Measurements from ENCODE around the gene BTG2. TPM values are rescaled to one million over a fixed set of nuclear protein-coding genes. Genes with fewer than 3 reads are reported as not detected.
"Not testable (repeated sequence)": the region's sequence is repeated elsewhere in the genome, so short reads cannot be mapped to it uniquely, and the experiment has no call there.

Gene BTG2
- polyA plus RNA-seq (2013, experiment 1 of 2): 59.9 TPM
- polyA plus RNA-seq (2013, experiment 2 of 2): 59.9 TPM

GRCh38 chr1:203304919-203305808 lies at the start of gene BTG2:
BTG2 (plus strand) TSS chr1:203305519; CDS start chr1:203305607, 88 bp downstream.
- Histone ChIP-seq H3K9ac (ENCODE audit: low read depth, low read length, poor library complexity) (peak within 1 kb of the TSS; percentile 98), H2BK5ac (ENCODE audit: low read length) (peak within 1 kb of the TSS; percentile 93), H3K23ac (ENCODE audit: low read depth, low read length, poor library complexity) (peak within 1 kb of the TSS; percentile 96), H3K4me2 (ENCODE audit: insufficient read depth, low read length, poor library complexity, severe bottlenecking) (peak within 1 kb of the TSS; percentile 74), H3K4me1 (ENCODE audit: control insufficient read depth in 2 of 2, insufficient read depth in 1 of 2, low read depth in 1 of 2, low read length in 2 of 2) (peaks cover 24 to 27% of the 10 kb centered on the region in 2 donors), H3K27me3 (ENCODE audit: control insufficient read depth in 3 of 3, insufficient read depth in 3 of 3, low read depth in 1 of 3, low read length in 3 of 3) (peaks cover 0 to 39% (median 12%) of the 10 kb centered on the region in 3 experiments), H2AFZ (ENCODE audit: low read length) (peak within 1 kb of the TSS; percentile 91), H2BK12ac (ENCODE audit: low read length) (no peak within 1 kb of the TSS), H2AK5ac (ENCODE audit: low read depth, low read length) (peak within 1 kb of the TSS; percentile 51), H3K18ac (ENCODE audit: low read length) (peak within 1 kb of the TSS; percentile 99), H3K4me3 (ENCODE audit: low read length in 2 of 2) (peak within 1 kb of the TSS; percentile 89 to 98), H4K8ac (ENCODE audit: low read depth, low read length) (no peak within 1 kb of the TSS), H3K9me3 (replicated peaks in 1 of 2; ENCODE audit: control insufficient read depth in 2 of 2, insufficient read depth in 1 of 2, low read depth in 1 of 2, low read length in 2 of 2) (no peaks in the 10 kb centered on the region), H4K91ac (ENCODE audit: low read depth, low read length, poor library complexity) (no peak within 1 kb of the TSS), H3K14ac (ENCODE audit: low read length) (peak within 1 kb of the TSS; percentile 89), H2BK15ac (ENCODE audit: low read length) (peak within 1 kb of the TSS; percentile 91), H3K79me1 (ENCODE audit: low read depth, low read length) (peaks cover 17% of the 10 kb centered on the region), H3K27ac (replicated peaks; ENCODE audit: low read length) (no peak within 1 kb of the TSS), H3K4ac (ENCODE audit: low read length) (peak within 1 kb of the TSS; percentile 79), H3K36me3 (replicated peaks in 1 of 2; ENCODE audit: control insufficient read depth in 2 of 2, insufficient read depth in 2 of 2, low read length in 2 of 2) (peaks cover 5 to 36% of the 10 kb centered on the region in 2 donors), H2BK120ac (ENCODE audit: low read depth, low read length) (peak within 1 kb of the TSS; percentile 11)
- DNase-seq (ENCODE audit: low spot score): peak; percentile 85
- WGBS, 2 donors (ENCODE audit: extremely low coverage in 2 of 2, insufficient read length in 2 of 2, insufficient replicate concordance in 1 of 2): no CpG with 5 or more reads among the region's 79 CpGs

- H3K27me3 ChIP-seq (ENCODE audit: control insufficient read depth in 3 of 3, insufficient read depth in 3 of 3, low read depth in 1 of 3, low read length in 3 of 3); H4K8ac ChIP-seq (ENCODE audit: low read depth, low read length); H2BK120ac ChIP-seq (ENCODE audit: low read depth, low read length); H3K23ac ChIP-seq (ENCODE audit: low read depth, low read length, poor library complexity); H3K4me1 ChIP-seq (ENCODE audit: control insufficient read depth in 2 of 2, insufficient read depth in 1 of 2, low read depth in 1 of 2, low read length in 2 of 2); H3K4ac ChIP-seq (ENCODE audit: low read length); H3K18ac ChIP-seq (ENCODE audit: low read length); H3K14ac ChIP-seq (ENCODE audit: low read length); H3K9me3 ChIP-seq (replicated peaks in 1 of 2; ENCODE audit: control insufficient read depth in 2 of 2, insufficient read depth in 1 of 2, low read depth in 1 of 2, low read length in 2 of 2); H4K91ac ChIP-seq (ENCODE audit: low read depth, low read length, poor library complexity); H3K9ac ChIP-seq (ENCODE audit: low read depth, low read length, poor library complexity); H3K4me2 ChIP-seq (ENCODE audit: insufficient read depth, low read length, poor library complexity, severe bottlenecking); DNase-seq (ENCODE audit: low spot score); H3K4me3 ChIP-seq (ENCODE audit: low read length in 2 of 2); H3K79me1 ChIP-seq (ENCODE audit: low read depth, low read length); H3K27ac ChIP-seq (replicated peaks; ENCODE audit: low read length); H2BK12ac ChIP-seq (ENCODE audit: low read length); H2AFZ ChIP-seq (ENCODE audit: low read length); H3K36me3 ChIP-seq (replicated peaks in 1 of 2; ENCODE audit: control insufficient read depth in 2 of 2, insufficient read depth in 2 of 2, low read length in 2 of 2); H2AK5ac ChIP-seq (ENCODE audit: low read depth, low read length); H2BK15ac ChIP-seq (ENCODE audit: low read length); H2BK5ac ChIP-seq (ENCODE audit: low read length): not testable (repeated sequence)
- WGBS, 2 donors (ENCODE audit: extremely low coverage in 2 of 2, insufficient read length in 2 of 2, insufficient replicate concordance in 1 of 2): no CpG with 5 or more reads among the region's 9 CpGs
Measured at GRCh38 chr1:203256636-203257035, 48.7 kb upstream of the BTG2 start.

GRCh38 chr1:203263496-203263895 lies 41.8 kb upstream of the BTG2 start:
- H2BK5ac ChIP-seq (ENCODE audit: low read length): no peak overlapping the region
- H4K8ac ChIP-seq (ENCODE audit: low read depth, low read length): no peak overlapping the region
- no peak for DNase-seq (ENCODE audit: low spot score)
- H3K27ac ChIP-seq (replicated peaks; ENCODE audit: low read length): no peak overlapping the region
- peaks cover 0 to 3% of the 10 kb centered on the region in 2 donors for H3K4me1 ChIP-seq (ENCODE audit: control insufficient read depth in 2 of 2, insufficient read depth in 1 of 2, low read depth in 1 of 2, low read length in 2 of 2)
- no peak overlapping the region for H3K23ac ChIP-seq (ENCODE audit: low read depth, low read length, poor library complexity)
- H4K91ac ChIP-seq (ENCODE audit: low read depth, low read length, poor library complexity): no peak overlapping the region
- no peaks in the 10 kb centered on the region for H3K79me1 ChIP-seq (ENCODE audit: low read depth, low read length)
- no peak overlapping the region for H2BK12ac ChIP-seq (ENCODE audit: low read length)
- no peaks in the 10 kb centered on the region for H3K9me3 ChIP-seq (replicated peaks in 1 of 2; ENCODE audit: control insufficient read depth in 2 of 2, insufficient read depth in 1 of 2, low read depth in 1 of 2, low read length in 2 of 2)
- no peak overlapping the region for H2BK120ac ChIP-seq (ENCODE audit: low read depth, low read length)
- WGBS, 2 donors (ENCODE audit: extremely low coverage in 2 of 2, insufficient read length in 2 of 2, insufficient replicate concordance in 1 of 2): no CpG with 5 or more reads among the region's 10 CpGs
- H2BK15ac ChIP-seq (ENCODE audit: low read length): no peak overlapping the region
- no peak overlapping the region for H2AK5ac ChIP-seq (ENCODE audit: low read depth, low read length)
- no peaks in the 10 kb centered on the region for H3K36me3 ChIP-seq (replicated peaks in 1 of 2; ENCODE audit: control insufficient read depth in 2 of 2, insufficient read depth in 2 of 2, low read length in 2 of 2)
- no peak overlapping the region for H3K4me2 ChIP-seq (ENCODE audit: insufficient read depth, low read length, poor library complexity, severe bottlenecking)
- H3K9ac ChIP-seq (ENCODE audit: low read depth, low read length, poor library complexity): no peak overlapping the region
- no peak overlapping the region for H3K4ac ChIP-seq (ENCODE audit: low read length)
- no peak overlapping the region for H3K18ac ChIP-seq (ENCODE audit: low read length)
- no peak overlapping the region for H3K4me3 ChIP-seq (ENCODE audit: low read length in 2 of 2)
- H3K27me3 ChIP-seq (ENCODE audit: control insufficient read depth in 3 of 3, insufficient read depth in 3 of 3, low read depth in 1 of 3, low read length in 3 of 3): peaks cover 0 to 4% (median 0%) of the 10 kb centered on the region in 3 experiments
- no peak overlapping the region for H3K14ac ChIP-seq (ENCODE audit: low read length)
- H2AFZ ChIP-seq (ENCODE audit: low read length): peak overlapping the region; percentile 56

- Histone ChIP-seq H3K27me3 (ENCODE audit: control insufficient read depth in 3 of 3, insufficient read depth in 3 of 3, low read depth in 1 of 3, low read length in 3 of 3) (peaks cover 0 to 4% (median 0%) of the 10 kb centered on the region in 3 experiments), H2BK12ac (ENCODE audit: low read length) (no peak overlapping the region), H3K79me1 (ENCODE audit: low read depth, low read length) (no peaks in the 10 kb centered on the region), H3K4me2 (ENCODE audit: insufficient read depth, low read length, poor library complexity, severe bottlenecking) (no peak overlapping the region), H2BK120ac (ENCODE audit: low read depth, low read length) (no peak overlapping the region), H3K4ac (ENCODE audit: low read length) (no peak overlapping the region), H3K9ac (ENCODE audit: low read depth, low read length, poor library complexity) (no peak overlapping the region), H3K23ac (ENCODE audit: low read depth, low read length, poor library complexity) (no peak overlapping the region), H3K36me3 (replicated peaks in 1 of 2; ENCODE audit: control insufficient read depth in 2 of 2, insufficient read depth in 2 of 2, low read length in 2 of 2) (no peaks in the 10 kb centered on the region), H3K18ac (ENCODE audit: low read length) (no peak overlapping the region), H3K4me3 (ENCODE audit: low read length in 2 of 2) (no peak overlapping the region), H2BK5ac (ENCODE audit: low read length) (no peak overlapping the region), H4K91ac (ENCODE audit: low read depth, low read length, poor library complexity) (no peak overlapping the region), H3K27ac (replicated peaks; ENCODE audit: low read length) (no peak overlapping the region), H4K8ac (ENCODE audit: low read depth, low read length) (no peak overlapping the region), H2BK15ac (ENCODE audit: low read length) (no peak overlapping the region), H3K4me1 (ENCODE audit: control insufficient read depth in 2 of 2, insufficient read depth in 1 of 2, low read depth in 1 of 2, low read length in 2 of 2) (peaks cover 0 to 3% of the 10 kb centered on the region in 2 donors), H2AFZ (ENCODE audit: low read length) (no peak overlapping the region), H2AK5ac (ENCODE audit: low read depth, low read length) (no peak overlapping the region), H3K14ac (ENCODE audit: low read length) (no peak overlapping the region), H3K9me3 (replicated peaks in 1 of 2; ENCODE audit: control insufficient read depth in 2 of 2, insufficient read depth in 1 of 2, low read depth in 1 of 2, low read length in 2 of 2) (no peaks in the 10 kb centered on the region)
- WGBS, 2 donors (ENCODE audit: extremely low coverage in 2 of 2, insufficient read length in 2 of 2, insufficient replicate concordance in 1 of 2): no CpG with 5 or more reads among the region's 6 CpGs
- no peak for DNase-seq (ENCODE audit: low spot score)
Measured at GRCh38 chr1:203264052-203264501, 41.2 kb upstream of the BTG2 start.

All from neuronal stem cell (in vitro differentiated cells).